ENCODE results near the gene C2orf72. TPM values are rescaled to one million over a fixed set of nuclear protein-coding genes. Genes with fewer than 3 reads are reported as not detected.
"Not testable (repeated sequence)": the region's sequence is repeated elsewhere in the genome, so short reads cannot be mapped to it uniquely, and the experiment has no call there.

Gene C2orf72
- total RNA-seq, 4 donors from 2014 or later = 15.9 to 52.7 (median 23.6) TPM

DNA sequence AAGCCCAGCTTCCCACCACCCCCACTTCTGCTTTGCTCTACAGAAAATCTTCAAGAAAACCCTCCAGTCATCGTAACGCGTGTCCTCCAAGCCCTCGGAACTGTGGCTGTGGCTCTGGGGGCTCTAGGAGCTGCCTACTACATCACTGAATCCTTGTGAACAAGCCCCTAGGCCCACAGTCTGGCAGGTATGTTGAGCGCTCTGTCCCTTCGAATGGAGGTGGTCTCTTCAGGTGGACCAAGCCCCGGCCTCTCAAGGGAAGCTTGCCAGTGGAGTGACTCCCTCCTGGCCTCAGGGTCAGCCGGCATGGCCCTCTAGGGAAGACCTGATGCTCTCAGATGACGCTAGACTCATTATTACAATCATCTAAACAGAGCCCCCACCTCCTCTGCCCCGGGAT is 34.7 kb upstream of the C2orf72 start:
- in situ Hi-C loops (cut with MboI; ENCODE audit: low pct_ligation_motif_present in 1 of 4, low pct_unique_long_range_greater_than_20kb in 1 of 4, low sequenced_read_pairs in 3 of 4) = no loop called here
- peaks cover 0 to 5% (median 2%) of the 10 kb centered on the region in 4 donors for H3K4me1 ChIP-seq
- WGBS, 2 donors (ENCODE audit: low coverage in 1 of 2) = 60 to 79% methylated on average over 1 to 10 of the region's 10 CpGs
- TF ChIP-seq, protein P1, sequence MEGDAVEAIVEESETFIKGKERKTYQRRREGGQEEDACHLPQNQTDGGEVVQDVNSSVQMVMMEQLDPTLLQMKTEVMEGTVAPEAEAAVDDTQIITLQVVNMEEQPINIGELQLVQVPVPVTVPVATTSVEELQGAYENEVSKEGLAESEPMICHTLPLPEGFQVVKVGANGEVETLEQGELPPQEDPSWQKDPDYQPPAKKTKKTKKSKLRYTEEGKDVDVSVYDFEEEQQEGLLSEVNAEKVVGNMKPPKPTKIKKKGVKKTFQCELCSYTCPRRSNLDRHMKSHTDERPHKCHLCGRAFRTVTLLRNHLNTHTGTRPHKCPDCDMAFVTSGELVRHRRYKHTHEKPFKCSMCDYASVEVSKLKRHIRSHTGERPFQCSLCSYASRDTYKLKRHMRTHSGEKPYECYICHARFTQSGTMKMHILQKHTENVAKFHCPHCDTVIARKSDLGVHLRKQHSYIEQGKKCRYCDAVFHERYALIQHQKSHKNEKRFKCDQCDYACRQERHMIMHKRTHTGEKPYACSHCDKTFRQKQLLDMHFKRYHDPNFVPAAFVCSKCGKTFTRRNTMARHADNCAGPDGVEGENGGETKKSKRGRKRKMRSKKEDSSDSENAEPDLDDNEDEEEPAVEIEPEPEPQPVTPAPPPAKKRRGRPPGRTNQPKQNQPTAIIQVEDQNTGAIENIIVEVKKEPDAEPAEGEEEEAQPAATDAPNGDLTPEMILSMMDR (IDR thresholded peaks at IDR 0.05) = no peak
- no peak for TF ChIP-seq EP300 (IDR thresholded peaks at IDR 0.05; ENCODE audit: low read depth)
- TF ChIP-seq POLR2A (IDR thresholded peaks at IDR 0.05) = no peak
- TF ChIP-seq POLR2AphosphoS5 (IDR thresholded peaks at IDR 0.05) = no peak
- peaks cover 9% of the 10 kb centered on the region for H3K27me3 ChIP-seq
- no peaks in the 10 kb centered on the region for H3K9me3 ChIP-seq
- no peak overlapping the region for H3K4me3 ChIP-seq
- DNase-seq = no peak
- no peak overlapping the region for H3K27ac ChIP-seq
- no peaks in the 10 kb centered on the region for H3K36me3 ChIP-seq
- intact Hi-C loops (cut with DNase I; ENCODE audit: low total_unique reads) = no loop called here

DNA sequence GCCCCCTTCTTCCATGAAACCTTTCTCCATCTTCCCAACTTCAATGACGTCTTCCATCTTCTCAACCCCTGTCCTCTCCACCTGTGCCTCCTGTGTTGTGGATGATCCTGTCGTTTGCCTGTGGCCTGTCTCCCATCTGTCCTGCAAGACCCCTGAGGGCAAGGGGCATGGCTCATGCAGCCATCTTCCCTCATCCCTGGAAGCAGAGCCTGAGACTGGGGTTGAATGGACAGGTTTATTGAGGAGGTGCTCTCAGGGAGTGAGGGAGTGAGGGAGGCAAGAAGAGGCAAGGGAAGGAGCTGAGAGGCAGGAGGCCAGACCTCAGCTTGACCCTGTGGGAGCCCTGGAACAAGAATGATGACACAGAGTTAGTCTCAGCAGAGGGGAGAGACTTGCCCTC is 34.1 kb upstream of the C2orf72 start:
- WGBS, 2 donors (ENCODE audit: low coverage in 1 of 2) = 92% methylated on average over 2 of the region's 2 CpGs; no CpG with 5 or more reads in 1 of the 2 donors
- intact Hi-C loops (cut with DNase I; ENCODE audit: low total_unique reads) (no loop called here), in situ Hi-C loops (cut with MboI; ENCODE audit: low pct_ligation_motif_present in 1 of 4, low pct_unique_long_range_greater_than_20kb in 1 of 4, low sequenced_read_pairs in 3 of 4) (no loop called here)
- H3K27ac ChIP-seq = no peak overlapping the region
- H3K4me1 ChIP-seq = peaks cover 0 to 5% (median 2%) of the 10 kb centered on the region in 4 donors
- no peak for DNase-seq
- no peaks in the 10 kb centered on the region for H3K36me3 ChIP-seq
- peaks cover 9% of the 10 kb centered on the region for H3K27me3 ChIP-seq
- H3K4me3 ChIP-seq = no peak overlapping the region
- H3K9me3 ChIP-seq = no peaks in the 10 kb centered on the region
- TF ChIP-seq, protein P1 (IDR thresholded peaks at IDR 0.05) = no peak
- no peak for TF ChIP-seq POLR2A (IDR thresholded peaks at IDR 0.05)
- no peak for TF ChIP-seq EP300 (IDR thresholded peaks at IDR 0.05; ENCODE audit: low read depth)
- no peak for TF ChIP-seq POLR2AphosphoS5 (IDR thresholded peaks at IDR 0.05)

DNA sequence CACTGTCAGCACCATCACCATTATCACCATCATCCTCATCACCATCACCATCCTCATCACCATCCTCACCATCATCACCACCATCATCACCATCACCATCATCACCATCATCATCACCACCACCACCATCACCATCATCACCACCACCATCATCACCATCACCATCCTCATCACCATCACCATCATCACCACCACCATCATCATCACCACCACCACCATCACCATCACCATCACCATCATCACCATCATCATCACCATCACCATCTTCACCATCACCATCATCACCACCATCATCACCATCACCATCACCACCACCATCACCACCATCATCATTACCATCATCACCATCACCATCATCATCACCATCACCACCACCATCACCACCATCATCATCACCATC is 32.4 kb upstream of the C2orf72 start:
- H3K4me3 ChIP-seq; H3K36me3 ChIP-seq; H3K4me1 ChIP-seq; H3K27ac ChIP-seq; intact Hi-C loops (cut with DNase I; ENCODE audit: low total_unique reads); DNase-seq; H3K27me3 ChIP-seq; H3K9me3 ChIP-seq; in situ Hi-C loops (cut with MboI; ENCODE audit: low pct_ligation_motif_present in 1 of 4, low pct_unique_long_range_greater_than_20kb in 1 of 4, low sequenced_read_pairs in 3 of 4): not testable (repeated sequence)

DNA sequence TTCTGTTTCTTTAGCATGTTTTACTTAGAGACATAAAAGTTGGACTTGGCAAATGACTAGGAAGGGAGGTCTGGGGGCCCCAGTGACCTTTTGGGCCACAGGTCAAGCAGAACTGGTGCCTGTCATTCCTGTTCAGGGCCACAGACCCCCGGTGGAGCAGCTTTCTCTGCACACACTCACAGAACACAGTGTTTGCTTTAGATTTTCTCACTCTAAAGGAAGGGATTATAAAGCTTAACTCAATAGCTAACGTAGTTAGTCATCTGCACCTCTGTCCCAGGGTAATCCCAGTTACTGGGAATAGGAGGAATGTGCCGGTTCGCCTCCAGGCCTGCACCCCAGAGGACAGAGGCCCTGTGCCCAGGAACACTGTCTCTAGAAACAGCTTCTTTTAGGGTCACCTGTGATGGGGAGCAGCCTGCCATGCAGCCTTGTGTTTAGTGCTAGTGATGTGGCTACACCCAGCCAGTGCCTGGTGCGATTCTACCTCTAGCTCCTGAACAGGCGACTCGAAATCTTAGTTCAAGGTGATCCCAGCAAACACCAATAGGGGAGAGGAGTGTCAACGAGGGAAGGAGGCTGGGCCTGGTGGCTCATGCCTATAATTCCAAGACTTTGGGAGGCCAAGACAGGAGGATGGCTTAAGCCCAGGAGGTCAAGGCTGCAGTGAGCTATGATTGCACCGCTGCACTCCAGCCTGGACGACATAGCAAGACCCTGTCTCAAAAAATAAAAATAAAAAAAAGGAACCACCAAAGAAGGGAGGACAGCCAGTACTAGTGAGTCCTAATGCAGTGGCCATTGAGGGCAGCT is 29.8 kb upstream of the C2orf72 start:
- Histone ChIP-seq H3K4me1 (no peaks in the 10 kb centered on the region), H3K27me3 (no peaks in the 10 kb centered on the region), H3K36me3 (no peaks in the 10 kb centered on the region), H3K4me3 (no peak overlapping the region), H3K9me3 (no peaks in the 10 kb centered on the region), H3K27ac (no peak overlapping the region)
- intact Hi-C loops (cut with DNase I; ENCODE audit: low total_unique reads) = no loop called here
- in situ Hi-C loops (cut with MboI; ENCODE audit: low pct_ligation_motif_present in 1 of 4, low pct_unique_long_range_greater_than_20kb in 1 of 4, low sequenced_read_pairs in 3 of 4) = no loop called here
- WGBS, 2 donors (ENCODE audit: low coverage in 1 of 2) = 70 to 87% methylated on average over 3 to 10 of the region's 10 CpGs
- no peak for DNase-seq
- no peak for TF ChIP-seq EP300 (IDR thresholded peaks at IDR 0.05; ENCODE audit: low read depth)
- TF ChIP-seq, protein P1 (IDR thresholded peaks at IDR 0.05) = no peak
- TF ChIP-seq POLR2AphosphoS5 (IDR thresholded peaks at IDR 0.05) = no peak
- TF ChIP-seq POLR2A (IDR thresholded peaks at IDR 0.05) = no peak

DNA sequence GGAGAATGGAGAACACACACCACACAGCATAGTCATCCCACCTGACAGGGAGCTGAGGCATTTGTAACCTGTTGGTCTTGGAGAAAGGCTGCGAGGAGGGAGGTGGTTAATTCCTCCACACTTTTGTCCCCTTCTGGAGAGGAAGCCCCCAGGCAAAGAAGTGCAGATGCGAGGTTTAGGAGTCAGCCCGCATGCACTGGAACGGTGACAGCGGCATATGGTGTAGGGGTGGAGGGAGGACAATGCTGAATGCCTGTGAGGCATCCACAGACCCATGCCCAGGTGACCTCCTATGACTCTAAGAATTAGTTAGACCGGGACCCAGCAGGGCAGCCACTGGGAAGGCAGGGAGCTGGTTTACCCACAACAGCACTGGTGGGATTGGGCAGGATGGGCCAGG is 29.2 kb upstream of the C2orf72 start:
- no peak for DNase-seq
- Histone ChIP-seq H3K36me3 (no peaks in the 10 kb centered on the region), H3K4me1 (no peaks in the 10 kb centered on the region), H3K4me3 (no peak overlapping the region), H3K9me3 (no peaks in the 10 kb centered on the region), H3K27ac (no peak overlapping the region), H3K27me3 (no peaks in the 10 kb centered on the region)
- WGBS, 2 donors (ENCODE audit: low coverage in 1 of 2) = 93% methylated on average over 6 of the region's 6 CpGs; no CpG with 5 or more reads in 1 of the 2 donors
- TF ChIP-seq, protein P1 (IDR thresholded peaks at IDR 0.05) = no peak
- TF ChIP-seq POLR2A (IDR thresholded peaks at IDR 0.05) = no peak
- intact Hi-C loops (cut with DNase I; ENCODE audit: low total_unique reads) (no loop called here), in situ Hi-C loops (cut with MboI; ENCODE audit: low pct_ligation_motif_present in 1 of 4, low pct_unique_long_range_greater_than_20kb in 1 of 4, low sequenced_read_pairs in 3 of 4) (no loop called here)

All from transverse colon (tissue), 4 donors.